Lower leg skin (tissue), 3 donors: ENCODE results near the gene NOG.

ENCODE experiments used
- CTCF ChIP-seq, 3 donors: fragments of 450-650 bp; IDR thresholded peaks; one replicate each; pipeline ENCODE4 v1.5.1; 2016; ENCODE audit warnings: antibody characterized with exemption in 3 of 3, mild to moderate bottlenecking in 3 of 3, moderate library complexity in 2 of 3
- POLR2A ChIP-seq, 2 donors: fragments of 450-650 bp; IDR thresholded peaks; one replicate each; pipeline ENCODE4 v1.6.1; 2016 to 2017; ENCODE audit warnings: antibody characterized with exemption in 2 of 2, mild to moderate bottlenecking in 1 of 2, moderate library complexity in 1 of 2

GRCh38 chr17:56623383-56623782, 29.9 kb downstream of the NOG start:
- no peak for TF ChIP-seq CTCF (IDR thresholded peaks at IDR 0.05)
- TF ChIP-seq POLR2A (IDR thresholded peaks at IDR 0.05) = no peak
